Stimulated activated naive CD8-positive, alpha-beta T cell treated with anti-CD3 and anti-CD28 coated beads, Interleukin-15, Interleukin-2, amounts not matched to agents 100 ng/mL and 50 ng/mL, for 24 hours (primary cell): ENCODE results near the gene PARP14.
A peak's percentile ranks its signal among the peaks of the same experiment; 100 is the strongest.
"Not testable (repeated sequence)": the region's sequence is repeated elsewhere in the genome, so short reads cannot be mapped to it uniquely, and the experiment has no call there.

ENCODE experiments used
- H3K27ac Mint-ChIP-seq: one replicate; pipeline ENCODE4 v1.8.0; 2021; ENCODE audit warnings: mild to moderate bottlenecking, mixed read lengths
- H3K27me3 Mint-ChIP-seq: one replicate; pipeline ENCODE4 v1.8.0; 2021; ENCODE audit warnings: mixed read lengths
- H3K36me3 Mint-ChIP-seq: one replicate; pipeline ENCODE4 v1.8.0; 2021; ENCODE audit warnings: low read depth, mixed read lengths
- H3K4me1 Mint-ChIP-seq: one replicate; pipeline ENCODE4 v1.8.0; 2021; ENCODE audit warnings: low read depth, mixed read lengths
- H3K4me3 Mint-ChIP-seq: one replicate; pipeline ENCODE4 v1.8.0; 2021; ENCODE audit warnings: mild to moderate bottlenecking, mixed read lengths
- H3K9me3 Mint-ChIP-seq: one replicate; pipeline ENCODE4 v1.8.0; 2021; ENCODE audit warnings: mixed read lengths

Gene PARP14

GRCh38 chr3:122690096-122690495 lies 9.5 kb downstream of the PARP14 start:
- Mint-ChIP-seq H3K27me3 (no peaks in the 10 kb centered on the region), H3K4me3 (no peak overlapping the region), H3K27ac (peak overlapping the region; percentile 32), H3K36me3 (peaks cover 37% of the 10 kb centered on the region), H3K4me1 (peaks cover 28% of the 10 kb centered on the region), H3K9me3 (no peaks in the 10 kb centered on the region)

- Mint-ChIP-seq H3K9me3 (no peaks in the 10 kb centered on the region), H3K4me3 (no peak overlapping the region), H3K4me1 (peaks cover 29% of the 10 kb centered on the region), H3K27me3 (no peaks in the 10 kb centered on the region), H3K27ac (no peak overlapping the region), H3K36me3 (peaks cover 45% of the 10 kb centered on the region)
Measured at GRCh38 chr3:122691195-122691594, 10.6 kb downstream of the PARP14 start.

- Mint-ChIP-seq H3K4me1 (peaks cover 27% of the 10 kb centered on the region), H3K4me3 (no peak overlapping the region), H3K27ac (no peak overlapping the region)
Measured at GRCh38 chr3:122692674-122693073, 12.0 kb downstream of the PARP14 start.

GRCh38 chr3:122694966-122695365 lies 14.3 kb downstream of the PARP14 start:
- Mint-ChIP-seq H3K27ac (no peak overlapping the region), H3K27me3 (no peaks in the 10 kb centered on the region), H3K36me3 (peaks cover 81% of the 10 kb centered on the region), H3K4me3 (no peak overlapping the region), H3K4me1 (peaks cover 31% of the 10 kb centered on the region), H3K9me3 (no peaks in the 10 kb centered on the region)

More at GRCh38 chr3:122692674-122693073, 12.0 kb downstream of the PARP14 start:
- Mint-ChIP-seq H3K36me3 (peaks cover 59% of the 10 kb centered on the region), H3K9me3 (no peaks in the 10 kb centered on the region), H3K27me3 (no peaks in the 10 kb centered on the region)

GRCh38 chr3:122695927-122696561 lies 15.4 kb downstream of the PARP14 start:
- no peaks in the 10 kb centered on the region for H3K9me3 Mint-ChIP-seq
- H3K36me3 Mint-ChIP-seq, result peaks cover 90% of the 10 kb centered on the region
- H3K27me3 Mint-ChIP-seq, result no peaks in the 10 kb centered on the region
- peaks cover 35% of the 10 kb centered on the region for H3K4me1 Mint-ChIP-seq
- H3K4me3 Mint-ChIP-seq, result no peak overlapping the region
- no peak overlapping the region for H3K27ac Mint-ChIP-seq

- H3K27ac Mint-ChIP-seq, result no peak overlapping the region
- no peaks in the 10 kb centered on the region for H3K9me3 Mint-ChIP-seq
- H3K4me1 Mint-ChIP-seq, result peaks cover 40% of the 10 kb centered on the region
- H3K36me3 Mint-ChIP-seq, result peaks cover 86% of the 10 kb centered on the region
- no peak overlapping the region for H3K4me3 Mint-ChIP-seq
- no peaks in the 10 kb centered on the region for H3K27me3 Mint-ChIP-seq
Measured at GRCh38 chr3:122697952-122698620, 17.4 kb downstream of the PARP14 start.

- Mint-ChIP-seq H3K4me3 (no peak overlapping the region), H3K9me3 (no peaks in the 10 kb centered on the region), H3K4me1 (peaks cover 37% of the 10 kb centered on the region), H3K36me3 (peaks cover 90% of the 10 kb centered on the region), H3K27ac (no peak overlapping the region), H3K27me3 (no peaks in the 10 kb centered on the region)
Measured at GRCh38 chr3:122700193-122700592, 19.6 kb downstream of the PARP14 start.

GRCh38 chr3:122705379-122705778 lies 24.7 kb downstream of the PARP14 start:
- no peak overlapping the region for H3K27ac Mint-ChIP-seq
- no peaks in the 10 kb centered on the region for H3K27me3 Mint-ChIP-seq
- H3K4me3 Mint-ChIP-seq, result no peak overlapping the region
- H3K4me1 Mint-ChIP-seq, result peaks cover 23% of the 10 kb centered on the region
- H3K36me3 Mint-ChIP-seq, result peaks cover 76% of the 10 kb centered on the region
- no peaks in the 10 kb centered on the region for H3K9me3 Mint-ChIP-seq

GRCh38 chr3:122710616-122711251 lies 30.1 kb downstream of the PARP14 start:
- Mint-ChIP-seq H3K36me3 (peaks cover 81% of the 10 kb centered on the region), H3K4me1 (peaks cover 28% of the 10 kb centered on the region)
- H3K9me3 Mint-ChIP-seq, H3K4me3 Mint-ChIP-seq, H3K27me3 Mint-ChIP-seq, H3K27ac Mint-ChIP-seq: not testable (repeated sequence)

GRCh38 chr3:122714273-122714672 lies 33.6 kb downstream of the PARP14 start:
- peaks cover 25% of the 10 kb centered on the region for H3K4me1 Mint-ChIP-seq
- H3K4me3 Mint-ChIP-seq, result no peak overlapping the region
- no peaks in the 10 kb centered on the region for H3K9me3 Mint-ChIP-seq
- H3K27ac Mint-ChIP-seq, result no peak overlapping the region
- peaks cover 85% of the 10 kb centered on the region for H3K36me3 Mint-ChIP-seq
- no peaks in the 10 kb centered on the region for H3K27me3 Mint-ChIP-seq

GRCh38 chr3:122716667-122717066 lies 36.0 kb downstream of the PARP14 start:
- Mint-ChIP-seq H3K4me3 (no peak overlapping the region), H3K4me1 (peaks cover 7% of the 10 kb centered on the region), H3K36me3 (peaks cover 85% of the 10 kb centered on the region), H3K27me3 (no peaks in the 10 kb centered on the region), H3K27ac (no peak overlapping the region), H3K9me3 (no peaks in the 10 kb centered on the region)

GRCh38 chr3:122719273-122719921 lies 38.8 kb downstream of the PARP14 start:
- peaks cover 85% of the 10 kb centered on the region for H3K36me3 Mint-ChIP-seq
- H3K27me3 Mint-ChIP-seq, result no peaks in the 10 kb centered on the region
- H3K4me3 Mint-ChIP-seq, result no peak overlapping the region
- H3K4me1 Mint-ChIP-seq, result peaks cover 4% of the 10 kb centered on the region
- H3K9me3 Mint-ChIP-seq, result no peaks in the 10 kb centered on the region
- no peak overlapping the region for H3K27ac Mint-ChIP-seq

- H3K4me1 Mint-ChIP-seq, result peaks cover 4% of the 10 kb centered on the region
- no peak overlapping the region for H3K27ac Mint-ChIP-seq
- H3K4me3 Mint-ChIP-seq, result no peak overlapping the region
- peaks cover 75% of the 10 kb centered on the region for H3K36me3 Mint-ChIP-seq
- H3K9me3 Mint-ChIP-seq, result peaks cover 3% of the 10 kb centered on the region
- no peaks in the 10 kb centered on the region for H3K27me3 Mint-ChIP-seq
Measured at GRCh38 chr3:122725106-122725505, 44.5 kb downstream of the PARP14 start.

GRCh38 chr3:122727294-122727693 lies 46.7 kb downstream of the PARP14 start:
- Mint-ChIP-seq H3K27me3 (no peaks in the 10 kb centered on the region), H3K4me3 (no peak overlapping the region), H3K4me1 (no peaks in the 10 kb centered on the region), H3K27ac (no peak overlapping the region), H3K9me3 (peaks cover 3% of the 10 kb centered on the region), H3K36me3 (peaks cover 59% of the 10 kb centered on the region)

- H3K27ac Mint-ChIP-seq, result no peak overlapping the region
- peaks cover 55% of the 10 kb centered on the region for H3K36me3 Mint-ChIP-seq
- peaks cover 3% of the 10 kb centered on the region for H3K9me3 Mint-ChIP-seq
- no peak overlapping the region for H3K4me3 Mint-ChIP-seq
- H3K4me1 Mint-ChIP-seq, result no peaks in the 10 kb centered on the region
- H3K27me3 Mint-ChIP-seq, result no peaks in the 10 kb centered on the region
Measured at GRCh38 chr3:122727766-122728165, 47.1 kb downstream of the PARP14 start.
